Liver (tissue), 9 donors: ENCODE measurements around the gene PRDX6. TPM values are rescaled to one million over a fixed set of nuclear protein-coding genes. Genes with fewer than 3 reads are reported as not detected.

Source experiments
- DNase-seq: peaks from one replicate; pipeline ENCODE4 v3.0.0-alpha.2; 2017; ENCODE audit warnings: low spot score
- H3K27ac ChIP-seq, 2 donors: one replicate each; pipeline ENCODE4 v1.7.0; 2013; ENCODE audit warnings: inconsistent platforms in 2 of 2, low read length in 2 of 2, control low read depth in 1 of 2, low read depth in 1 of 2, mild to moderate bottlenecking in 1 of 2
- H3K27me3 ChIP-seq, 4 donors: one replicate each; pipeline versions ENCODE4 v1.6.1 to v1.7.0; 2013; ENCODE audit warnings: low read length in 3 of 4, inconsistent platforms in 1 of 4, mild to moderate bottlenecking in 1 of 4, moderate library complexity in 1 of 4; ENCODE audit not compliant: control insufficient read depth in 4 of 4, insufficient read depth in 4 of 4
- H3K36me3 ChIP-seq, 4 donors: one replicate each; pipeline versions ENCODE4 v1.6.1 to v1.7.0; 2013; ENCODE audit warnings: low read length in 3 of 4, mild to moderate bottlenecking in 3 of 4, low read depth in 1 of 4, moderate library complexity in 1 of 4; ENCODE audit not compliant: control insufficient read depth in 4 of 4, insufficient read depth in 3 of 4
- H3K4me1 ChIP-seq, 4 donors: one replicate each; pipeline versions ENCODE4 v1.6.1 to v1.7.0; 2013; ENCODE audit warnings: low read length in 3 of 4, mild to moderate bottlenecking in 3 of 4, moderate library complexity in 1 of 4; ENCODE audit not compliant: control insufficient read depth in 4 of 4, insufficient read depth in 4 of 4
- H3K4me3 ChIP-seq, 3 donors: one replicate each; pipeline versions ENCODE4 v1.6.1 to v1.7.0; 2013; ENCODE audit warnings: low read length in 3 of 3, control low read depth in 1 of 3, low read depth in 1 of 3, mild to moderate bottlenecking in 1 of 3
- H3K9ac ChIP-seq, 2 donors: one replicate each; pipeline ENCODE4 v1.7.0; 2013; ENCODE audit warnings: low read length in 2 of 2, mild to moderate bottlenecking in 2 of 2, moderate library complexity in 2 of 2, control low read depth in 1 of 2, low read depth in 1 of 2
- H3K9me3 ChIP-seq, 4 donors: one replicate each; pipeline versions ENCODE4 v1.6.1 to v1.7.0; 2013; ENCODE audit warnings: low read length in 3 of 4; ENCODE audit not compliant: control insufficient read depth in 4 of 4
- EGR1 ChIP-seq, 2 donors: IDR thresholded peaks; 2 replicates each; pipeline ENCODE4 v1.6.1; 2016 to 2018; ENCODE audit warnings: antibody characterized with exemption in 2 of 2, low read depth in 2 of 2
- FOXA1 ChIP-seq: IDR thresholded peaks from 2 replicates; pipeline ENCODE4 v1.6.1; 2016; ENCODE audit warnings: antibody characterized with exemption
- FOXA2 ChIP-seq: IDR thresholded peaks from 2 replicates; pipeline ENCODE4 v1.6.1; 2016; ENCODE audit warnings: antibody characterized with exemption
- GABPA ChIP-seq, 2 donors: IDR thresholded peaks in 1 of 2; conservative IDR thresholded peaks in 1 of 2; 2 replicates each; pipeline ENCODE4 v1.6.1; 2016; ENCODE audit warnings: antibody characterized with exemption in 2 of 2, mild to moderate bottlenecking in 1 of 2, moderate library complexity in 1 of 2
- HNF4A ChIP-seq, 2 donors: conservative IDR thresholded peaks; 2 replicates each; pipeline ENCODE4 v1.6.1; 2016; ENCODE audit warnings: antibody characterized with exemption in 2 of 2, mild to moderate bottlenecking in 2 of 2
- HNF4G ChIP-seq: IDR thresholded peaks from 2 replicates; pipeline ENCODE4 v1.6.1; 2016; ENCODE audit warnings: antibody characterized with exemption
- JUND ChIP-seq, 2 donors: IDR thresholded peaks; 2 replicates each; pipeline ENCODE4 v1.6.1; 2016; ENCODE audit warnings: antibody characterized with exemption in 2 of 2
- NR2F2 ChIP-seq: IDR thresholded peaks from 2 replicates; pipeline ENCODE4 v1.6.1; 2016; ENCODE audit warnings: antibody characterized with exemption
- RAD21 ChIP-seq, 2 donors: IDR thresholded peaks; 2 replicates each; pipeline ENCODE4 v1.6.1; 2016; ENCODE audit warnings: antibody characterized with exemption in 2 of 2, mild to moderate bottlenecking in 2 of 2
- RXRA ChIP-seq, 2 donors: IDR thresholded peaks; 2 replicates each; pipeline ENCODE4 v1.6.1; 2017 to 2018; ENCODE audit warnings: antibody characterized with exemption in 2 of 2, mild to moderate bottlenecking in 1 of 2
- SP1 ChIP-seq: IDR thresholded peaks from 2 replicates; pipeline ENCODE4 v1.6.1; 2018; ENCODE audit warnings: antibody characterized with exemption, mild to moderate bottlenecking
- TAF1 ChIP-seq: conservative IDR thresholded peaks from 2 replicates; pipeline ENCODE4 v1.6.1; 2016; ENCODE audit warnings: antibody characterized with exemption, mild to moderate bottlenecking
- YY1 ChIP-seq: IDR thresholded peaks from 2 replicates; pipeline ENCODE4 v1.6.1; 2016; ENCODE audit warnings: antibody characterized with exemption, mild to moderate bottlenecking
- WGBS: extraction: QIAGEN DNeasy Blood & Tissue Kit; methylation state at CpG from one replicate; pipeline ENCODE4 v1.1.7; 2013; 5-methylcytosine and 5-hydroxymethylcytosine counted together
- polyA plus RNA-seq, 2 donors: library from polyadenylated mRNA; stranded (reverse) in 1 of 2; unstranded in 1 of 2; fragments of 200-250 nt in 1 of 2; fragments of >200 nt in 1 of 2; fragmentation: Nextera tagmentation in 1 of 2; extraction: Ambion mirVana in 1 of 2; gene quantifications; one replicate each; pipeline versions ENCODE4 v1.2.1 to v1.2.3, GENCODE V29; 2013 to 2015
- total RNA-seq, 2 donors: library from RNA; depleted of rRNA; stranded (reverse); fragments of >200 nt; gene quantifications; one replicate each; pipeline ENCODE4 v1.2.3, GENCODE V29; 2014
- TF ChIP-seq, protein P1 (sequence below): fragments of 150-350 bp; IDR thresholded peaks from 2 replicates; pipeline ENCODE4 v1.5.1; 2017; ENCODE audit warnings: improper control_type of control experiment, low read depth, low read length; ENCODE audit not compliant: missing input control
- TF ChIP-seq, protein P2 (sequence below): IDR thresholded peaks from 2 replicates; pipeline ENCODE4 v1.6.1; 2016; ENCODE audit warnings: antibody characterized with exemption
- TF ChIP-seq, protein P3 (sequence below): IDR thresholded peaks from 2 replicates; pipeline ENCODE4 v1.6.1; 2016; ENCODE audit warnings: antibody characterized with exemption, mild to moderate bottlenecking
- TF ChIP-seq, protein P4 (sequence below): IDR thresholded peaks from 2 replicates; pipeline ENCODE4 v1.6.1; 2016; ENCODE audit warnings: antibody characterized with exemption
- donor health status: healthy.
- donor health status: healthy.
- donor health status: healthy.
- donor health status: healthy.
- donor health status: healthy.

Gene PRDX6
- total and polyA plus RNA-seq, 4 donors = 147 to 370 (median 240) TPM

DNA sequence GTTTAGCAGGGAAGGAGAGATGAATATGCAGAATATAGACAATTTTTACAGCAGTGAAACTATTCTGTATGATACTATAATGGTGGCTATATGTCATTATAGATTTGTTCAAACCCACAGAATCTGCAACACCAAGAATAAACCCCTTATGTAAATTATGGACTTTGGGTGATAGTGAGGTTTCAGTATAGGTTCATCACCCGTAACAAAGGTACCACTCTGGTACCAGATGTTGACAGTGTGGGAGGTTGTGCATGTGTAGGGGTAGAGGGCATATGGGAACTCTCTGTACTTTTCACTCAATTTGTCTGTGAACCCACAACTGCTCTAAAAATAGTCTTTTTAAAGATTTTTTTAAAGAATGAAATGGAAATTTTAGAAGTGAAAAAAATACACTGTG is 29.9 kb upstream of the PRDX6 start:
- H3K4me3 ChIP-seq = no peak overlapping the region
- no peak overlapping the region for H3K27ac ChIP-seq
- DNase-seq = no peak
- peaks cover 0 to 4% (median 1%) of the 10 kb centered on the region in 4 donors for H3K4me1 ChIP-seq
- TF ChIP-seq EGR1 (IDR thresholded peaks at IDR 0.05; ENCODE audit: low read depth in 2 of 2) (no peak), HNF4A (conservative IDR thresholded peaks at IDR 0.05) (no peak), JUND (IDR thresholded peaks at IDR 0.05) (no peak), FOXA1 (no peak), YY1 (no peak), GABPA (IDR thresholded peaks at IDR 0.05 in 1 of 2, conservative IDR thresholded peaks at IDR 0.05 in 1 of 2) (no peak), FOXA2 (no peak), NR2F2 (no peak)
- TF ChIP-seq, protein P1, sequence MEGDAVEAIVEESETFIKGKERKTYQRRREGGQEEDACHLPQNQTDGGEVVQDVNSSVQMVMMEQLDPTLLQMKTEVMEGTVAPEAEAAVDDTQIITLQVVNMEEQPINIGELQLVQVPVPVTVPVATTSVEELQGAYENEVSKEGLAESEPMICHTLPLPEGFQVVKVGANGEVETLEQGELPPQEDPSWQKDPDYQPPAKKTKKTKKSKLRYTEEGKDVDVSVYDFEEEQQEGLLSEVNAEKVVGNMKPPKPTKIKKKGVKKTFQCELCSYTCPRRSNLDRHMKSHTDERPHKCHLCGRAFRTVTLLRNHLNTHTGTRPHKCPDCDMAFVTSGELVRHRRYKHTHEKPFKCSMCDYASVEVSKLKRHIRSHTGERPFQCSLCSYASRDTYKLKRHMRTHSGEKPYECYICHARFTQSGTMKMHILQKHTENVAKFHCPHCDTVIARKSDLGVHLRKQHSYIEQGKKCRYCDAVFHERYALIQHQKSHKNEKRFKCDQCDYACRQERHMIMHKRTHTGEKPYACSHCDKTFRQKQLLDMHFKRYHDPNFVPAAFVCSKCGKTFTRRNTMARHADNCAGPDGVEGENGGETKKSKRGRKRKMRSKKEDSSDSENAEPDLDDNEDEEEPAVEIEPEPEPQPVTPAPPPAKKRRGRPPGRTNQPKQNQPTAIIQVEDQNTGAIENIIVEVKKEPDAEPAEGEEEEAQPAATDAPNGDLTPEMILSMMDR = no peak
- H3K9ac ChIP-seq = no peak overlapping the region
- peaks cover 0 to 3% (median 0%) of the 10 kb centered on the region in 4 donors for H3K36me3 ChIP-seq
- 93% methylated on average over 1 of the region's 1 CpG for WGBS
- no peaks in the 10 kb centered on the region for H3K27me3 ChIP-seq
- H3K9me3 ChIP-seq = no peaks in the 10 kb centered on the region

DNA sequence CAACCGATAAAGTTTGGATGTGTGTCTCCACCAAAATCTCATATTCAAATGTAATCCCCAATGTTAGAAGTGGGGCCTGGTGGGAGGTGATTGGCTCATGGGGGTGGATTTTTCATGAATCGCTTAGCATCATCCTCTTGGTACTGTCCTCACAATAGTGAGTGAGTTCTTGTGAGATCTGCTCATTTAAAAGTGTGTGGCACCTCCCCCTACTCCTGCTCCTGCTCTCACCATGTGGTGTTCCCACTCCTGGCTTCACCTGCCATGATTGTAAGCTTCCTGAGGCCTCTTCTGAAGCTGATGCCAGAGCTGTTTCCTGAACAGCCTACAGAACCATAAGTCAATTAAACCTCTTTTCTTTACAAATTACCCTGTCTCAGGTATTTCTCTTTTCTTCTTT is 28.2 kb upstream of the PRDX6 start:
- H3K9me3 ChIP-seq = no peaks in the 10 kb centered on the region
- H3K4me1 ChIP-seq = peaks cover 0 to 8% (median 6%) of the 10 kb centered on the region in 4 donors
- H3K27ac ChIP-seq = no peak overlapping the region
- H3K27me3 ChIP-seq = no peaks in the 10 kb centered on the region
- H3K36me3 ChIP-seq = peaks cover 0 to 3% (median 0%) of the 10 kb centered on the region in 4 donors
- DNase-seq = no peak
- 86% methylated on average over 2 of the region's 2 CpGs for WGBS
- no peak for TF ChIP-seq GABPA (IDR thresholded peaks at IDR 0.05 in 1 of 2, conservative IDR thresholded peaks at IDR 0.05 in 1 of 2)
- TF ChIP-seq TAF1 = no peak
- no peak for TF ChIP-seq SP1
- no peak for TF ChIP-seq RXRA (IDR thresholded peaks at IDR 0.05)
- TF ChIP-seq RAD21 (IDR thresholded peaks at IDR 0.05) = no peak
- H3K4me3 ChIP-seq = no peak overlapping the region
- H3K9ac ChIP-seq = no peak overlapping the region

DNA sequence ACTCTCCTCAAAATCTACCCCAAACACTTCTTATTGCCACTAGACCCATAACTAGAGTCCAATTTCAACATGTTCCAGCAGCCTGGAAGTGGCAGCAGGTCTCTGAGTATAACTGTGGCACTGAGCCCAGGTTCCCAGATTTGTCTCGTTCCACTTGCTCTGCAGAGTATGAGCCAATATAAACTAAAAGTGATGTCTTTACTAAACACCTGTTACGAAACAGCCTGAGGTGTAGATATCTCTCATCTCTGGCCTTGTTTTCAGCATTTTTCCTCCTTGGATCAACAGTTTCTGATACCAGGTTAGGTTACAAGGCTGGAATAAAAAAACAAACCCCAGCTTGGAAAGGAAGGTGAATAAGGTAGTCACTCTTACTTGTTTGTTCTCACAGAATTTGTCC is 25.2 kb upstream of the PRDX6 start:
- Histone ChIP-seq H3K27ac (peak overlapping the region; percentile 57 to 65), H3K4me3 (no peak overlapping the region), H3K9ac (no peak overlapping the region), H3K36me3 (no peaks in the 10 kb centered on the region), H3K9me3 (no peaks in the 10 kb centered on the region), H3K27me3 (no peaks in the 10 kb centered on the region), H3K4me1 (peaks cover 0 to 8% (median 6%) of the 10 kb centered on the region in 4 donors)
- DNase-seq = no peak
- WGBS = 24% methylated on average over 2 of the region's 2 CpGs
- TF ChIP-seq TAF1 (no peak), HNF4G (peak; percentile 50), FOXA1 (peak; percentile 55), RAD21 (IDR thresholded peaks at IDR 0.05) (peak; percentile 53 to 56), GABPA (IDR thresholded peaks at IDR 0.05 in 1 of 2, conservative IDR thresholded peaks at IDR 0.05 in 1 of 2) (peak in 1 of 2 donors; percentile 68), SP1 (peak; percentile 64), NR2F2 (no peak), RXRA (IDR thresholded peaks at IDR 0.05) (peak; percentile 66 to 81), FOXA2 (peak; percentile 44), JUND (IDR thresholded peaks at IDR 0.05) (peak; percentile 82 to 87), EGR1 (IDR thresholded peaks at IDR 0.05; ENCODE audit: low read depth in 2 of 2) (peak in 1 of 2 donors; percentile 49)
- TF ChIP-seq, protein P2, sequence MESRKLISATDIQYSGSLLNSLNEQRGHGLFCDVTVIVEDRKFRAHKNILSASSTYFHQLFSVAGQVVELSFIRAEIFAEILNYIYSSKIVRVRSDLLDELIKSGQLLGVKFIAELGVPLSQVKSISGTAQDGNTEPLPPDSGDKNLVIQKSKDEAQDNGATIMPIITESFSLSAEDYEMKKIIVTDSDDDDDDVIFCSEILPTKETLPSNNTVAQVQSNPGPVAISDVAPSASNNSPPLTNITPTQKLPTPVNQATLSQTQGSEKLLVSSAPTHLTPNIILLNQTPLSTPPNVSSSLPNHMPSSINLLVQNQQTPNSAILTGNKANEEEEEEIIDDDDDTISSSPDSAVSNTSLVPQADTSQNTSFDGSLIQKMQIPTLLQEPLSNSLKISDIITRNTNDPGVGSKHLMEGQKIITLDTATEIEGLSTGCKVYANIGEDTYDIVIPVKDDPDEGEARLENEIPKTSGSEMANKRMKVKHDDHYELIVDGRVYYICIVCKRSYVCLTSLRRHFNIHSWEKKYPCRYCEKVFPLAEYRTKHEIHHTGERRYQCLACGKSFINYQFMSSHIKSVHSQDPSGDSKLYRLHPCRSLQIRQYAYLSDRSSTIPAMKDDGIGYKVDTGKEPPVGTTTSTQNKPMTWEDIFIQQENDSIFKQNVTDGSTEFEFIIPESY = peak; percentile 48
- TF ChIP-seq, protein P1 = no peak
- TF ChIP-seq, protein P3, sequence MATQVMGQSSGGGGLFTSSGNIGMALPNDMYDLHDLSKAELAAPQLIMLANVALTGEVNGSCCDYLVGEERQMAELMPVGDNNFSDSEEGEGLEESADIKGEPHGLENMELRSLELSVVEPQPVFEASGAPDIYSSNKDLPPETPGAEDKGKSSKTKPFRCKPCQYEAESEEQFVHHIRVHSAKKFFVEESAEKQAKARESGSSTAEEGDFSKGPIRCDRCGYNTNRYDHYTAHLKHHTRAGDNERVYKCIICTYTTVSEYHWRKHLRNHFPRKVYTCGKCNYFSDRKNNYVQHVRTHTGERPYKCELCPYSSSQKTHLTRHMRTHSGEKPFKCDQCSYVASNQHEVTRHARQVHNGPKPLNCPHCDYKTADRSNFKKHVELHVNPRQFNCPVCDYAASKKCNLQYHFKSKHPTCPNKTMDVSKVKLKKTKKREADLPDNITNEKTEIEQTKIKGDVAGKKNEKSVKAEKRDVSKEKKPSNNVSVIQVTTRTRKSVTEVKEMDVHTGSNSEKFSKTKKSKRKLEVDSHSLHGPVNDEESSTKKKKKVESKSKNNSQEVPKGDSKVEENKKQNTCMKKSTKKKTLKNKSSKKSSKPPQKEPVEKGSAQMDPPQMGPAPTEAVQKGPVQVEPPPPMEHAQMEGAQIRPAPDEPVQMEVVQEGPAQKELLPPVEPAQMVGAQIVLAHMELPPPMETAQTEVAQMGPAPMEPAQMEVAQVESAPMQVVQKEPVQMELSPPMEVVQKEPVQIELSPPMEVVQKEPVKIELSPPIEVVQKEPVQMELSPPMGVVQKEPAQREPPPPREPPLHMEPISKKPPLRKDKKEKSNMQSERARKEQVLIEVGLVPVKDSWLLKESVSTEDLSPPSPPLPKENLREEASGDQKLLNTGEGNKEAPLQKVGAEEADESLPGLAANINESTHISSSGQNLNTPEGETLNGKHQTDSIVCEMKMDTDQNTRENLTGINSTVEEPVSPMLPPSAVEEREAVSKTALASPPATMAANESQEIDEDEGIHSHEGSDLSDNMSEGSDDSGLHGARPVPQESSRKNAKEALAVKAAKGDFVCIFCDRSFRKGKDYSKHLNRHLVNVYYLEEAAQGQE = peak; percentile 71
- TF ChIP-seq, protein P4, sequence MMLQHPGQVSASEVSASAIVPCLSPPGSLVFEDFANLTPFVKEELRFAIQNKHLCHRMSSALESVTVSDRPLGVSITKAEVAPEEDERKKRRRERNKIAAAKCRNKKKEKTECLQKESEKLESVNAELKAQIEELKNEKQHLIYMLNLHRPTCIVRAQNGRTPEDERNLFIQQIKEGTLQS = peak; percentile 65
